H9 (cell line): ENCODE measurements around the gene YPEL4. TPM values are rescaled to one million over a fixed set of nuclear protein-coding genes. Genes with fewer than 3 reads are reported as not detected.
A peak's percentile ranks its signal among the peaks of the same experiment; 100 is the strongest.

ENCODE experiments used
- DNase-seq: peaks from one replicate; pipeline ENCODE4 v3.0.0-alpha.2; 2017
- H2AFZ ChIP-seq: one replicate; pipeline ENCODE4 v1.6.1; 2013; ENCODE audit warnings: mild to moderate bottlenecking, low read length, control low read depth, moderate library complexity
- H2AK5ac ChIP-seq: 2 replicates; pipeline ENCODE4 v1.6.1; 2013; ENCODE audit warnings: low read length, control low read depth, mixed read lengths; ENCODE audit not compliant: insufficient read length
- H2BK120ac ChIP-seq: one replicate; pipeline ENCODE4 v1.6.1; 2013; ENCODE audit warnings: low read depth, mild to moderate bottlenecking, low read length, control low read depth, inconsistent platforms; ENCODE audit not compliant: poor library complexity, severe bottlenecking
- H2BK12ac ChIP-seq: 2 replicates; pipeline ENCODE4 v1.6.1; 2013; ENCODE audit warnings: low read length, control low read depth, mixed read lengths, low read depth; ENCODE audit not compliant: insufficient read length
- H2BK15ac ChIP-seq: 2 replicates; pipeline ENCODE4 v1.6.1; 2013; ENCODE audit warnings: low read depth, low read length, control low read depth
- H2BK20ac ChIP-seq: one replicate; pipeline ENCODE4 v1.6.1; 2013; ENCODE audit warnings: low read depth, mild to moderate bottlenecking, low read length, control low read depth, inconsistent platforms; ENCODE audit not compliant: poor library complexity, severe bottlenecking
- H2BK5ac ChIP-seq: 2 replicates; pipeline ENCODE4 v1.6.1; 2013; ENCODE audit warnings: low read length, control low read depth, mixed read lengths; ENCODE audit not compliant: insufficient read length
- H3K14ac ChIP-seq: 2 replicates; pipeline ENCODE4 v1.6.1; 2013; ENCODE audit warnings: low read length, control low read depth; ENCODE audit not compliant: insufficient read depth
- H3K18ac ChIP-seq: 2 replicates; pipeline ENCODE4 v1.6.1; 2013; ENCODE audit warnings: low read depth, mild to moderate bottlenecking, mixed read lengths, low read length, control low read depth; ENCODE audit not compliant: insufficient read length
- H3K23ac ChIP-seq: 2 replicates; pipeline ENCODE4 v1.6.1; 2013; ENCODE audit warnings: low read length, control low read depth, mixed read lengths, low read depth; ENCODE audit not compliant: insufficient read length
- H3K23me2 ChIP-seq: 2 replicates; pipeline ENCODE4 v1.6.1; 2013; ENCODE audit warnings: low read depth, mild to moderate bottlenecking, mixed read lengths, low read length, control low read depth; ENCODE audit not compliant: insufficient read length, poor library complexity, severe bottlenecking
- H3K27ac ChIP-seq: 2 replicates; pipeline ENCODE4 v1.5.1; 2013; ENCODE audit warnings: low read length, control low read depth, mixed read lengths, low read depth; ENCODE audit not compliant: insufficient read length
- H3K27me3 ChIP-seq: 2 replicates; pipeline ENCODE4 v1.6.1; 2013; ENCODE audit warnings: low read length, control low read depth, inconsistent platforms; ENCODE audit not compliant: insufficient read depth
- H3K4ac ChIP-seq: 2 replicates; pipeline ENCODE4 v1.6.1; 2013; ENCODE audit warnings: low read depth, mild to moderate bottlenecking, control low read depth, inconsistent platforms, low read length, moderate library complexity
- H3K4me1 ChIP-seq: 2 replicates; pipeline ENCODE4 v1.6.1; 2013; ENCODE audit warnings: low read length, control low read depth, inconsistent platforms; ENCODE audit not compliant: insufficient read depth
- H3K4me2 ChIP-seq: 2 replicates; pipeline ENCODE4 v1.6.1; 2013; ENCODE audit warnings: low read length, control low read depth, mixed read lengths; ENCODE audit not compliant: insufficient read length, insufficient read depth
- H3K56ac ChIP-seq: 2 replicates; pipeline ENCODE4 v1.6.1; 2013; ENCODE audit warnings: low read depth, mild to moderate bottlenecking, mixed read lengths, low read length, control low read depth; ENCODE audit not compliant: insufficient read length
- H3K79me1 ChIP-seq: 2 replicates; pipeline ENCODE4 v1.6.1; 2013; ENCODE audit warnings: low read depth, mild to moderate bottlenecking, moderate library complexity, low read length, control low read depth, inconsistent platforms; ENCODE audit not compliant: insufficient read depth, poor library complexity, severe bottlenecking
- H3K79me2 ChIP-seq: 2 replicates; pipeline ENCODE4 v1.6.1; 2013; ENCODE audit warnings: low read length, control low read depth, inconsistent platforms; ENCODE audit not compliant: insufficient read depth
- H3K9ac ChIP-seq: 2 replicates; pipeline ENCODE4 v1.6.1; 2013; ENCODE audit warnings: low read length, control low read depth, mixed read lengths; ENCODE audit not compliant: insufficient read length; ENCODE audit errors: extremely low read depth
- H3K9me3 ChIP-seq: one replicate; pipeline ENCODE4 v1.6.1; 2013; ENCODE audit warnings: low read depth, low read length, inconsistent platforms; ENCODE audit not compliant: control insufficient read depth
- H3T11ph ChIP-seq: one replicate; pipeline ENCODE4 v1.6.1; 2013; ENCODE audit warnings: mild to moderate bottlenecking, low read length, control low read depth, inconsistent platforms
- H4K20me1 ChIP-seq: one replicate; pipeline ENCODE4 v1.6.1; 2013; ENCODE audit not compliant: control insufficient read depth, insufficient read length, insufficient read depth
- H4K5ac ChIP-seq: 2 replicates; pipeline ENCODE4 v1.6.1; 2013; ENCODE audit warnings: low read depth, mild to moderate bottlenecking, mixed read lengths, low read length, control low read depth; ENCODE audit not compliant: insufficient read length
- H4K8ac ChIP-seq: replicated peaks from 2 replicates; pipeline ENCODE4 v1.6.1; 2013; ENCODE audit warnings: low read length, control low read depth, mixed read lengths, low read depth; ENCODE audit not compliant: insufficient read length
- H4K91ac ChIP-seq: 2 replicates; pipeline ENCODE4 v1.6.1; 2013; ENCODE audit warnings: low read depth, mild to moderate bottlenecking, moderate library complexity, mixed read lengths, low read length, control low read depth; ENCODE audit not compliant: insufficient read length
- H3K27ac Mint-ChIP-seq, 3 experiments: 2 replicates in 2 of 3; 3 replicates in 1 of 3; pipeline ENCODE4 v1.8.0; 2020 to 2021; ENCODE audit warnings: mixed read lengths in 3 of 3, mild to moderate bottlenecking in 1 of 3, moderate library complexity in 1 of 3
- H3K27me3 Mint-ChIP-seq: 2 replicates; pipeline ENCODE4 v1.8.0; 2021; ENCODE audit warnings: low read depth, mild to moderate bottlenecking, moderate library complexity, mixed read lengths
- H3K36me3 Mint-ChIP-seq, 3 experiments: 2 replicates in 2 of 3; 3 replicates in 1 of 3; pipeline ENCODE4 v1.8.0; 2020 to 2021; ENCODE audit warnings: low read depth in 3 of 3, mixed read lengths in 3 of 3; ENCODE audit not compliant: insufficient read depth in 1 of 3
- H3K4me1 Mint-ChIP-seq, 2 experiments: 2 replicates each; pipeline ENCODE4 v1.8.0; 2020; ENCODE audit warnings: mixed read lengths in 2 of 2
- H3K4me3 Mint-ChIP-seq, 2 experiments: 2 replicates in 1 of 2; 3 replicates in 1 of 2; pipeline ENCODE4 v1.8.0; 2020 to 2021; ENCODE audit warnings: mild to moderate bottlenecking in 2 of 2, mixed read lengths in 2 of 2, moderate library complexity in 1 of 2
- H3K9me3 Mint-ChIP-seq, 2 experiments: 2 replicates in 1 of 2; 3 replicates in 1 of 2; pipeline ENCODE4 v1.8.0; 2020; ENCODE audit warnings: mild to moderate bottlenecking in 2 of 2, mixed read lengths in 2 of 2, moderate library complexity in 1 of 2
- CTCF ChIP-seq: fragments of 200-600 bp; sonication (generic); conservative IDR thresholded peaks from 3 replicates; pipeline ENCODE4 v1.8.0; 2021; ENCODE audit warnings: antibody characterized with exemption, mild to moderate bottlenecking
- WGBS: extraction: QIAGEN DNeasy Blood & Tissue Kit; methylation state at CpG from one replicate; pipeline ENCODE4 v1.1.7; 2013; ENCODE audit warnings: missing lambda C conversion rate, low lambda C conversion rate, mixed read lengths; ENCODE audit not compliant: insufficient read length; ENCODE audit errors: extremely low coverage; 5-methylcytosine and 5-hydroxymethylcytosine counted together
- total RNA-seq: library from RNA; stranded (reverse); gene quantifications from 2 replicates; pipeline ENCODE4 v1.2.1, GENCODE V29; 2021

The YPEL4 gene
- total RNA-seq, 1 experiment from 2014 or later, result 0.13 TPM

- no peak overlapping the region for H3K23ac ChIP-seq
- H3T11ph ChIP-seq, result no peak overlapping the region
- no peak overlapping the region for H4K91ac ChIP-seq
- no peak overlapping the region for H3K18ac ChIP-seq
- H3K4ac ChIP-seq, result no peak overlapping the region
- H3K14ac ChIP-seq, result no peak overlapping the region
- H3K9ac ChIP-seq, result no peak overlapping the region
- H3K56ac ChIP-seq, result no peak overlapping the region
- peaks cover 86 to 96% of the 10 kb centered on the region in 2 experiments for H3K4me1 Mint-ChIP-seq
- H2BK5ac ChIP-seq, result no peak overlapping the region
- H2AFZ ChIP-seq, result no peak overlapping the region
- H3K23me2 ChIP-seq, result peaks cover 16% of the 10 kb centered on the region
- no peak for DNase-seq
- H4K20me1 ChIP-seq, result peaks cover 2% of the 10 kb centered on the region
- peaks cover 20 to 45% (median 39%) of the 10 kb centered on the region in 3 experiments for H3K36me3 Mint-ChIP-seq
- no peak for TF ChIP-seq CTCF
- H3K27me3 Mint-ChIP-seq, result peaks cover 2% of the 10 kb centered on the region
- no peak overlapping the region for H2BK20ac ChIP-seq
- H3K9me3 ChIP-seq, result no peaks in the 10 kb centered on the region
- H2AK5ac ChIP-seq, result no peak overlapping the region
- no peak overlapping the region for H3K27ac ChIP-seq
- H3K9me3 Mint-ChIP-seq, result no peaks in the 10 kb centered on the region
- H2BK120ac ChIP-seq, result no peak overlapping the region
- H3K4me2 ChIP-seq, result no peak overlapping the region
- H3K27me3 ChIP-seq, result no peaks in the 10 kb centered on the region
- no peak overlapping the region for H2BK12ac ChIP-seq
- H3K79me2 ChIP-seq, result no peaks in the 10 kb centered on the region; the same call in 1 of the 2 replicates
- H2BK15ac ChIP-seq, result no peak overlapping the region
- no peak overlapping the region for H4K8ac ChIP-seq
- H3K79me1 ChIP-seq, result no peaks in the 10 kb centered on the region
- H4K5ac ChIP-seq, result no peak overlapping the region
- no CpG with 5 or more reads among the region's 5 CpGs for WGBS
- peak overlapping the region; percentile 9 to 93 (median 73); a peak in 3 of 7 replicates for H3K27ac Mint-ChIP-seq
- H3K4me3 Mint-ChIP-seq, result peak overlapping the region in 1 of 2 experiments; percentile 18; a peak in 1 of 5 replicates
- H3K4me1 ChIP-seq, result peaks cover 21% of the 10 kb centered on the region
Observed at GRCh38 chr11:57645689-57646085, 4.0 kb downstream of the YPEL4 start.
